HT-29 (cell line): ENCODE data around the gene CNIH3. TPM values are rescaled to one million over a fixed set of nuclear protein-coding genes. Genes with fewer than 3 reads are reported as not detected.
"Not testable (repeated sequence)": the region's sequence is repeated elsewhere in the genome, so short reads cannot be mapped to it uniquely, and the experiment has no call there.

ENCODE experiments used
- DNase-seq: peaks from one replicate; pipeline ENCODE4 v3.0.0-alpha.2; 2015; ENCODE audit warnings: low spot score
- total RNA-seq: library from RNA; depleted of rRNA; stranded (reverse); fragments of >200 nt; shearing (Covaris generic); gene quantifications from 2 replicates; pipeline ENCODE4 v1.2.3, GENCODE V29; 2014; rRNA removed

CNIH3 gene
- 1.1 and 1.9 TPM in 2 replicates for total RNA-seq

- DNase-seq, result no peak
Measured at GRCh38 chr1:224615861-224616755, at the start of gene CNIH3. TSS of gene CNIH3 (plus strand) at chr1:224616317. CDS start at chr1:224617175, 858 bp downstream.

GRCh38 chr1:224566492-224566891, 49.6 kb upstream of the CNIH3 start:
- not testable (repeated sequence) for DNase-seq

- DNase-seq, result no peak
Measured at GRCh38 chr1:224569276-224569675, 46.8 kb upstream of the CNIH3 start.

- peak; percentile 36 for DNase-seq
Measured at GRCh38 chr1:224571975-224572374, 44.1 kb upstream of the CNIH3 start.

GRCh38 chr1:224579526-224579925, 36.6 kb upstream of the CNIH3 start:
- DNase-seq, result no peak

GRCh38 chr1:224580006-224580405, 36.1 kb upstream of the CNIH3 start:
- no peak for DNase-seq

GRCh38 chr1:224582041-224582440, 34.1 kb upstream of the CNIH3 start:
- DNase-seq, result no peak

- no peak for DNase-seq
Measured at GRCh38 chr1:224583774-224584173, 32.3 kb upstream of the CNIH3 start.

GRCh38 chr1:224585051-224585450, 31.1 kb upstream of the CNIH3 start:
- DNase-seq, result no peak

GRCh38 chr1:224587051-224587450, 29.1 kb upstream of the CNIH3 start:
- DNase-seq, result no peak

- no peak for DNase-seq
Measured at GRCh38 chr1:224588515-224588914, 27.6 kb upstream of the CNIH3 start.

- no peak for DNase-seq
Measured at GRCh38 chr1:224589006-224589405, 27.1 kb upstream of the CNIH3 start.

GRCh38 chr1:224591326-224591725, 24.8 kb upstream of the CNIH3 start:
- DNase-seq, result no peak

GRCh38 chr1:224592636-224593582, 23.2 kb upstream of the CNIH3 start:
- DNase-seq, result peak; percentile 34

GRCh38 chr1:224594360-224594759, 21.8 kb upstream of the CNIH3 start:
- DNase-seq, result no peak

- DNase-seq, result no peak
Measured at GRCh38 chr1:224594851-224595250, 21.3 kb upstream of the CNIH3 start.

GRCh38 chr1:224605482-224606181, 10.5 kb upstream of the CNIH3 start:
- no peak for DNase-seq

- DNase-seq, result no peak
Measured at GRCh38 chr1:224607188-224608148, 8.6 kb upstream of the CNIH3 start.

GRCh38 chr1:224609333-224609732, 6.8 kb upstream of the CNIH3 start:
- no peak for DNase-seq

- DNase-seq, result no peak
Measured at GRCh38 chr1:224612246-224612645, 3.9 kb upstream of the CNIH3 start.
